Parathyroid adenoma (tissue), 2 donors: ENCODE data around the gene RERE.

Source experiments
- H2AFZ ChIP-seq: fragments of 300-600 bp; sonication (generic); one replicate; pipeline ENCODE4 v1.7.0; 2017; ENCODE audit warnings: antibody characterized with exemption, mild to moderate bottlenecking
- H3K27ac ChIP-seq: fragments of 300-600 bp; sonication (generic); one replicate; pipeline ENCODE4 v1.7.0; 2017
- H3K27me3 ChIP-seq: fragments of 300-600 bp; sonication (generic); one replicate; pipeline ENCODE4 v1.7.0; 2017; ENCODE audit warnings: low read length; ENCODE audit not compliant: control insufficient read depth, insufficient read depth
- H3K36me3 ChIP-seq: fragments of 300-600 bp; sonication (generic); one replicate; pipeline ENCODE4 v1.7.0; 2017; ENCODE audit warnings: low read length; ENCODE audit not compliant: control insufficient read depth, insufficient read depth
- H3K4me1 ChIP-seq: fragments of 300-600 bp; sonication (generic); one replicate; pipeline ENCODE4 v1.7.0; 2017; ENCODE audit warnings: control low read depth
- H3K4me2 ChIP-seq: fragments of 300-600 bp; sonication (generic); one replicate; pipeline ENCODE4 v1.7.0; 2017; ENCODE audit warnings: low read length
- H3K4me3 ChIP-seq: fragments of 300-600 bp; sonication (generic); one replicate; pipeline ENCODE4 v1.7.0; 2017; ENCODE audit warnings: low read depth, low read length
- H3K79me2 ChIP-seq: fragments of 300-600 bp; sonication (generic); one replicate; pipeline ENCODE4 v1.7.0; 2017; ENCODE audit warnings: control low read depth
- H3K9ac ChIP-seq: fragments of 300-600 bp; sonication (generic); one replicate; pipeline ENCODE4 v1.7.0; 2017; ENCODE audit warnings: mild to moderate bottlenecking
- H3K9me3 ChIP-seq: fragments of 300-600 bp; sonication (generic); one replicate; pipeline ENCODE4 v1.7.0; 2017; ENCODE audit warnings: low read length; ENCODE audit not compliant: control insufficient read depth
- CTCF ChIP-seq: fragments of 300-600 bp; sonication (generic); IDR thresholded peaks from one replicate; pipeline ENCODE4 v1.7.0; 2017; ENCODE audit warnings: antibody characterized with exemption, mild to moderate bottlenecking
- donor health status: primary hyperparathyroidism.

RERE gene

GRCh38 chr1:8338526-8339202, 478.8 kb downstream of the RERE start:
- Histone ChIP-seq H3K27ac (no peak overlapping the region), H2AFZ (no peak overlapping the region), H3K4me3 (no peak overlapping the region), H3K79me2 (no peaks in the 10 kb centered on the region), H3K9me3 (no peaks in the 10 kb centered on the region), H3K27me3 (no peaks in the 10 kb centered on the region), H3K36me3 (no peaks in the 10 kb centered on the region), H3K9ac (no peak overlapping the region), H3K4me1 (no peaks in the 10 kb centered on the region), H3K4me2 (no peak overlapping the region)
- no peak for TF ChIP-seq CTCF

- H3K4me1 ChIP-seq, result no peaks in the 10 kb centered on the region
- TF ChIP-seq CTCF, result no peak
- no peak overlapping the region for H3K9ac ChIP-seq
- no peaks in the 10 kb centered on the region for H3K79me2 ChIP-seq
- no peak overlapping the region for H3K27ac ChIP-seq
- no peaks in the 10 kb centered on the region for H3K27me3 ChIP-seq
- H3K4me2 ChIP-seq, result no peak overlapping the region
- no peak overlapping the region for H3K4me3 ChIP-seq
- no peaks in the 10 kb centered on the region for H3K9me3 ChIP-seq
- H2AFZ ChIP-seq, result no peak overlapping the region
- H3K36me3 ChIP-seq, result no peaks in the 10 kb centered on the region
Measured at GRCh38 chr1:8337776-8338525, 479.5 kb downstream of the RERE start.

DNA sequence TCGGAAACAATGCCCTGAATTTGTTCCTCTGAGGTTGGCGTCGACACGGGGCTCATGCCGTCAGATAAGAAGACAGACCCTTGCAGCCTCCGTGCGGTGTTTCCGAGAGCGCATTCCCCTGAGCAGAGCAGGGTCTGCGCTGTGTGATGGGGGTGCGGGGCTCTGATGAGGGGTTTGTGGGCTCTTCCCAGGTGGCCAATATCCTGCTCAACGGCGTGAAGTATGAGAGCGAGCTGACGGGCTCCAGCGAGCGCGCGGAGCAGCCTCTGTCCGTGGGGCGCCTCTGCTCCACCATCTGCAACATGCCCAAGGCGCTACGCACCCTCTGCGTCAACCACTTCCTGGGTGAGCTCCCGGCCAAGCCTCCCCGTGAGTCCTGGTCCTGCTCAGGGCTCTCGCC, 482.2 kb downstream of the RERE start:
- Histone ChIP-seq H3K4me2 (no peak overlapping the region), H3K4me3 (no peak overlapping the region), H3K4me1 (no peaks in the 10 kb centered on the region), H3K9me3 (no peaks in the 10 kb centered on the region), H2AFZ (no peak overlapping the region), H3K79me2 (no peaks in the 10 kb centered on the region), H3K36me3 (no peaks in the 10 kb centered on the region), H3K27ac (no peak overlapping the region), H3K9ac (no peak overlapping the region), H3K27me3 (no peaks in the 10 kb centered on the region)
- no peak for TF ChIP-seq CTCF

DNA sequence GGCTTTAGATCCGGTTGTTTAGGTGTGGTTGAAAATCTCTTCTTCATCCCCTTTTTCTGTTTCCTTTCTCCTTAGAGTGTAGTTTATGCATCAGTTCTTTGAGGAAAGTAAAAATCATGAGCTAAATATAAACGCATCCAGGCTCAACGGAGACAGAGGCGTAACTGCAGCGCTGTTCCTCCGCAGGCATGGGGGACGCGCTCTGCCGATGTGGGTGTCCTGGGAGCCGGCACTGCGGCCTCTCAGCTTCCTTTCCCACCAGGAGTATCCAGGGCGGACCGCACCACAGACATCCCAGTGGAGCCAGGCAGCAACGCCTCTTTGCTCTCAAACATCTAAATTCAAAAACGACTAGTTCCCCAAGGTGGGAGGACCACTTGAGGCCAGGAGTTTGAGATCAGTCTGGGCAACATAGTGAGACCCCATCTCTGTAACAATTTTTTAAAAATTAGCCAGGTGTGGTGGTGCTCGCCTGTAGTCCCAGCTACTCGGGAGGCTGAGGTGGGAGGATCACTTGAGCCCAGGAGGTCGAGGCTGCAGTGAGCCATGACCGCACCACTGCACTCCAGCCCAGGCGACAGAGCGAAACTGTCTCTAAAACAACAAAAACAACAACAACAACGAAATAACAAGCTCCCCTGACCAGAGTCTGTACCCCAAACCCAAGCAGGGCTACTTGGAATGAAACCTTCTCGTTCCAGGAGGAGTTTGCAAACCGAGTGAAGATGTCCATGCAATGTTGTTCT, 483.2 kb downstream of the RERE start:
- TF ChIP-seq CTCF, result no peak

More for the DNA sequence above, 483.2 kb downstream of the RERE start:
- H3K9me3 ChIP-seq, result no peaks in the 10 kb centered on the region
- no peak overlapping the region for H3K4me3 ChIP-seq
- H2AFZ ChIP-seq, result no peak overlapping the region
- no peak overlapping the region for H3K27ac ChIP-seq
- no peaks in the 10 kb centered on the region for H3K27me3 ChIP-seq
- H3K36me3 ChIP-seq, result no peaks in the 10 kb centered on the region
- no peak overlapping the region for H3K9ac ChIP-seq
- H3K4me2 ChIP-seq, result no peak overlapping the region
- H3K79me2 ChIP-seq, result no peaks in the 10 kb centered on the region
- H3K4me1 ChIP-seq, result no peaks in the 10 kb centered on the region
